HG02623 (cell line): ENCODE measurements around the gene HNF4A.
"Not testable (repeated sequence)": the region's sequence is repeated elsewhere in the genome, so short reads cannot be mapped to it uniquely, and the experiment has no call there.

Source experiments
- ATAC-seq: cut with Tn5 transposase; IDR thresholded peaks from one replicate; pipeline ENCODE4 v1.9.1; 2021; ENCODE audit warnings: moderate library complexity; ENCODE audit not compliant: unreplicated experiment

The HNF4A gene

DNA sequence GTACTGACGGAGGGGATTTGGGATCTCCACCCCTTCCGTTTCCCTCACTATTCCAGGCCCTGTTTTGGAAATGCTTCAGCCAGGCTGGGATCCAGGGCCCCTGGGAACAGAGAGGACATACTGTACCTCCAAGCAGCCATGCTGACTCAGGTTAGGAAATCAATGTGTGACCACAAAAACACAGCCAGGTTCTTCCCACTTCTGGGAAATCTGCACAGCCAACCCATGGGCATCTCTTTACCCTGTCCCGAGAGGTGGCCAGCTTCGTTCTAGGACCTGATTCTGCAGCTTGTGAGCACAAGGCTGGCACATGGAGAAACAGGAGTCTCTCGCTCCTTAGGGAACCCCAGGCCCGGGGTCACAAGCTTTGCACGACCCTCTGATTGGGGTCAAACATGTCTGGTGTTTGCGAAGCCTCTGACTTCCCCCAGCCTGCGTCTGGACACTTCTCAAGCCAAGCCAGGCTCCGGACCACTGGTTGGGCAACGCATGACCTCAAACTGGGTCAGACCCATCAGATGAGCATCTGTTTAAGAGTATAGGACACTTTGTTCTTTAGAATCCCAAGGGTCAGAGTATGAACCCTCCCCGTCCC, 111.9 kb downstream of the HNF4A start:
- no peak for ATAC-seq

DNA sequence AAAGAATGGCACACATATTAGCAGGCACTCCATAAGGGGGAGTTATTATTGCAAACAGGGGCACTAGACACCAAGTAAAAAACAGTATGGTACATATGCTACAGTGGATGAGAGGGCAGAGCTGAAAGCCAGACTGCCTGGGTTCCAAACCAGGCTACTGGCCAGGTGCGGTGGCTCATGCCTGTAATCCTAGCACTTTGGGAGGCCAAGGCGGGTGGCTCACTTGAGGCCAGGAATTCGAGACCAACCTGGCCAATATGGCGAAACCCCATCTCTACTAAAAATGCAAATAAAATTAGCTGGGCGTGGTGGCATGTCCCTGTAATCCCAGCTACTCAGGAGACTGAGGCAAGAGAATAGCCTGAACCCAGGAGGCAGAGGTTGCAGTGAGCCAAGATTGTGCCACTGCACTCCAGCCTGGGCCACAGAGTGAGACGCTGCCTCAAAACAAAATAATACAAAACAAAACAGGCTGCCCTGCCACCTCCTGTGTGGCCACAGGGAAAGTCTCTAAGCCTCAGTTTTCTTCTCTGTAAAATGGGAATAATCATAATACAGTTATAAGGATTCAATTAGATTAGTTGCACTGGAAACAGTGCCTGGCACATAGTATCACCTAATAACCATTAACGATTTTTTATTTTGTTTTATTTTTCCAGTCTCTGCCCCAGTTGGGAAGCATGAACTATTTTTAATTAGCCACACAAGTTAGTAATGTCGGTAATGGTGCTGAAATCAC, 112.7 kb downstream of the HNF4A start:
- no peak for ATAC-seq

GRCh38 chr20:44470327-44470726, 114.8 kb downstream of the HNF4A start:
- ATAC-seq: no peak

DNA sequence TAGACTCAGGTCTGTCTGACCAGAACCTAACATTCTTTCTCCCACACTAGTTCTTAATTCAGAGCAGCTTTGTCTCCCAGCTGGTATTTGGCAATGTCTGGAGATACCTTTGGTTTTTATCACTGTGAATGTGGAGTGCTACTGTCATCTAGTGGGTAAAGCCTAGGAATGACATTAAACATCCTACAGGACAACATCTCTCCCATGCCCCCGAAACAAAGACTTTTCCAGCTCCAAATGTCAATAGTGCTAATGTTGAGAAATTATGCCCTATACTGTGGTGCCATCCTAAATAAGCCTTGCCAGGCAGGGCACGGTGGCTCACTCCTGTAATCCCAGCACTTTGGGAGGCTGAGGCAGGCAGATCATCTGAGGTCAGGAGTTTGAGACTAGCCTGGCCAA, 116.0 kb downstream of the HNF4A start:
- ATAC-seq: no peak

GRCh38 chr20:44472283-44472682, 116.8 kb downstream of the HNF4A start:
- not testable (repeated sequence) for ATAC-seq

- no peak for ATAC-seq
These were observed 119.8 kb downstream of the HNF4A start for GRCh38 chr20:44475372-44475693.

DNA sequence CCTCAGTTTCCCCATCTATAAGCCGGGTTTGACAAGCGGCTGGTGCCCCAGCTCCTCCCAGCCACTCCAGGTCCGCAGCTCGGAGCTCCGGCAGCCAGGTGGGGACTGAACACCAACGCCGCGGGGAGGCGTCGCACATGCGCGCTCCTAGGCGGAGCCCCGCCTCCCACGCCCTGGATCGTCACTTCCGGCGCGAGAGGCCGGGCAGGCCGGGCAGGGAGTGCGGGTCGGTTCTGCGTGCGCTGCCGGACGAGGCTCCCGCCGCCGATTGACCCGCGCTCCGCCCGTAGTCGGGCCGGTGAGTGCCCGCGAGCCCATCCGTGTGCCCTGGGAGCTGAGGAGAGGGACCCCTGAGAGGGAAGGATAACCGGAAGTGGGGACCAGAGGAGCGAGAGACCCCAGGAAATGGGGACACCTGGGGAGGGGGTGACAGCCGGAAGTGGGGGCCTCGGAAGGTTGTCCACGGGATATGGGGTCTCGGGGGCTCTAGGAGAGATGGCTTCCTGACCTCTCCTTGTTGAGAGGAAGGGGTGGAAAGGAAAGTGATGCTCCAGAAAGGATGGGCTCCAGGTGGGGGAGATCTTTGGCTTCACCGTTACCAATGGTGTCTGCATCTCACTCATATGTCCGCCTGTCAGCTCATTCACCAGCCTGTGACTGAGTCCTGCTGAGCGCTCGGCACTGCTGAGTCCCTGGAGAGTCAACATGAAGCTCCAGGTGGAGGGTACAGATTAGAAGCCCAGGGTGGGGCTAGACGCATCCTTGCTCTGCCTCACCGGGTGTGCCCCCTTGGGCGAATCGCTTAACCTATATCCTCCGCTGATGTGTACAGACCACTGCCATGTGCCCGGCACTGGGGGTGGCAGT, 120.4 kb downstream of the HNF4A start, which contains the start of gene TTPAL:
Gene TTPAL, plus strand, starts transcription at position 181 of the 867 bp plus-strand sequence. CDS start 4,126 bp downstream, outside the sequence.
- ATAC-seq: peak; percentile 87

DNA sequence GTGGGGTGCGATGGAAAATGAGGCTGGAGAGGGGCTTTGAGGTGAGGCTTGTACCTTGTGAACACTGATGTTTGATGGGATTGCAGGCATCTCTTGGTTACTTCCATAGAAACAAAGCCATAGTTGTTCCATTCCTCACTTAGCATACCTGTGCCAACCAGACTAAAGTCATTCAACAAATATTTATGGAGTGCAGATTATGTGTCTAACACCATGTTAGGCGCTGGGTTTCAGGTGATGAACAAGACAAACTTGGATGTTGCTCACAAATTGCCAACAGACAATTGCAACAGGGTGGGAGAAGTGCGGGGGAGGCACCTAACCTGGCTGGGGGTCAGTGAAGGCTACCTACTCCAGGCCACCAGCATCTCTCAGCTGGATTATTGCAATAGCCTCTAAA, 121.7 kb downstream of the HNF4A start:
- ATAC-seq: no peak

DNA sequence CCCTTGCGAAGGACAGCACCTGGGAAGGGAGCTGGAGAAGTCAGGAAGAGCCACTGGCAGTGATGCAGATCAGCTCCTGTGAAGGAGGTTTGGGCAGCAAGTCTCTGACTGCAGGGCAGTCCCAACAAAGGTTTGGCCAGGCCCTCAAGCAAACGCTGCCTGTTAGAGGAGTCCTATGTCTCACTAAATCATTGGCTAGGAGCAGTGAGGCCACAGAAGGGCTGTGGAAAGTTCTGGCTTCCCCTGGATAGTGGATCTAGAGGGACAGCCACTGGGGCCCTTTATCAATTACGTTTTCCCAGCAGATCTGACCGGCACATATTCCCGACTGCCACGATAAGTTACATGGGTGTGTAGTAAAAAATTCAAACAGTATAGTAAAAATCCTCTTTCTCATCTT, 122.7 kb downstream of the HNF4A start:
- no peak for ATAC-seq

DNA sequence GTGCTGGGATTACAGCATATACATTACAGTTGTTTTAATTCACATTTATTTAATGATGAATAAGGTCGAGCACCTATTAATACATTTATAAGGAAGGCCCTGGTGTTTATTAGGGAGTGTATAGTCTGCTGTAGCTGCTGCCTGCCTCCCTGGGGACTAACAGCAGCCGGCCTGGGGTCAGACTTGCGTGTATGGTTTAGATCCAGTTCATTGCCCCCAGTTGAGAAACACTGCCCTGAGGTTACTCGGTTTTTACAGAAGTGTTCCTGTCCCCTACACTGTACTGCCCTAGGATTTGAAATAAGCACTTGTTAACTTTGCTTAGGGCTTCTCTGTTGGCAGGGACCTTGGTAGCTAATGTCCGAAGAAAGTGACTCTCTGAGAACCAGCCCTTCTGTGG, 124.1 kb downstream of the HNF4A start:
- ATAC-seq: no peak

DNA sequence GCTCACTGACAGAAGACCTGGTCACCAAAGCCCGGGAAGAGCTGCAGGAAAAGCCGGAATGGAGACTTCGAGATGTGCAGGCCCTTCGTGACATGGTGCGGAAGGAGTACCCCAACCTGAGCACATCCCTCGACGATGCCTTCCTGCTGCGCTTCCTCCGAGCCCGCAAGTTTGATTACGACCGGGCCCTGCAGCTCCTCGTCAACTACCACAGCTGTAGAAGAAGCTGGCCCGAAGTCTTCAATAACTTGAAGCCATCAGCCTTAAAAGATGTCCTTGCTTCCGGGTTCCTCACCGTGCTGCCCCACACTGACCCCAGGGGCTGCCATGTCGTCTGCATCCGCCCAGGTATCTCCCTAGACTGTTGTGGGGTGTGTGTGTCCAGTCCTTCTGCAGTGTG, 124.6 kb downstream of the HNF4A start:
- no peak for ATAC-seq

DNA sequence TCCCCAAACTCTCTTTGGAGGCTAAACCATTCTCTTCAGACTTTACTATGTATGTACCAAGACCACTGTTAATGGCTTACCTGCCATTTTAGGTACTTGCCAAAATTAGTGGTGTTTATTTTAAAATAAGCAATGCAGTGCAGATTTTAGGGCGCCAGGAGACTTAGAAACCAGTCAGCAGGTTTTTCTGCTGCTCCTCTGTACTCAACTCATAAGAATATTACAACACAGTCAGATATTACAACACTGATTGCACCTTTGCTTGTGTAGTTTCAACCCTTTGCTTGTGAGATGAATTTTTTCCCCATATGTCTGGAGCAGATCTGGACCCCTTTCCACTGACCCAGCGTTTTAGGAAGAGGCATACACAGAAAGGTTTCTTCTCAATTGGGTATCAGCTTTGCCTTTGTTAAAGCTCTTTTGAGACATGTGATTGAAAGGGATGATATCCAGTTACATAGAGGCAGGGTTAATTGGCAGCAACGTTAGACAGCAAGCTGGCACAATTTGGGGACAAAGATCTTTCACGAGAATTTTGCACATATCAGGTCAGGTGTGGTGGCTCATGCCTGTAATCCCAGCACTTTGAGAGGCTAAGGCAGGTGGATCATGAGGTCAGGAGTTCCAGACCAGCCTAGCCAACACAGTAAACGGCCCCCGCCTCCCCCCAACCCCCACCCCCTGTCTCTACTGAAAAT, 126.4 kb downstream of the HNF4A start:
- no peak for ATAC-seq

GRCh38 chr20:44483112-44483511, 127.6 kb downstream of the HNF4A start:
- ATAC-seq: no peak
